NCI-H510A treated with DMSO at 0.1 percent for 48 hours (cell line): ENCODE measurements around the gene ZNF761.
"Not testable (repeated sequence)": the region's sequence is repeated elsewhere in the genome, so short reads cannot be mapped to it uniquely, and the experiment has no call there.

ENCODE experiments used
- DNase-seq: peaks from one replicate; lab custom pipeline; 2025; lab: John Stamatoyannopoulos, UW

Gene ZNF761

DNA sequence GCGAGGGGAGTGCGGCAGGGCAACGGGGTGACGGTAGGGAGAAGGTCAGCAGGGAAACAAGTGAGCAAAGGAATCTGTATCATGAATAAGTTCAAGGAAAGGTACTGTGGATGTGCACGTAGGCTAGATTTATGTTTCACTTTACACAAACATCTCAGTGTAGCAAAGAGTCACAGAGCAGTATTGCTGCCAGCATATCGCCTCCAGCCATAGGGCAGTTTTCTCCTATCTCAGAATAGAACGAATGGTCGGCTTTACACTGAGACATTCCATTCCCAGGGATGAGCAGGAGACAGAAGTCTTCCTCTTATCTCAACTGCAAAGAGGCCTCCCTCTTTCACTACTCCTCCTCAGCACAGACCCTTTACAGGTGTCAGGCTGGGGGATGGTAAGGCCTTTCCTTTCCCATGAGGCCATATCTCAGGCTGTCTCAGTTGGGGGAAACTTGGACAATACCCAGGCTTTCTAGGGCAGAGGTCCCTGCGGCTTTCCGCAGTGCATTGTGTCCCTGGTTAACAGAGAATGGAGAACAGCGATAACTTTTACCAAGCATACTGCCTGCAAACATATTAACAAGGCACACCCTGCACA lies 28.4 kb downstream of the ZNF761 start:
- not testable (repeated sequence) for DNase-seq

DNA sequence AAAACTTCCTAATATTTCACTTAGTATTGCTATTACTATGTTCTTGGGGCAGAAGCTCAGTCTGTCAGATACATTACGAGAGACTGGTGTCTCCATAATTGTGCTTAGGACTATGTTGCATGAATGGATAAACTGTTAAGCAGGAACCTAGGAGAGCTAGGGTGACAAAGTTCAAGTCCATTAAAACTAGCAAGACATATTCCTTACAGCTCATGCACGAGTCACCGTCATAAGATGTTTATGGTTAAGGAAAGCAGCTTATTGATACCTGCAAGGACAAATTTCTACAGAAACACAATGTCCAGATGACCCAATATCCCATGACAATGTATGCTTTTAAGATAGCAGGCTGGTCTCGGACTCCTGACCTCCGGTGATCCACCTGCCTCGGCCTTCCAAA lies 30.1 kb downstream of the ZNF761 start:
- no peak for DNase-seq

- DNase-seq, result no peak
Observed at GRCh38 chr19:53462861-53463260, 31.1 kb downstream of the ZNF761 start.

- no peak for DNase-seq
Observed at GRCh38 chr19:53463263-53463662, 31.5 kb downstream of the ZNF761 start.

DNA sequence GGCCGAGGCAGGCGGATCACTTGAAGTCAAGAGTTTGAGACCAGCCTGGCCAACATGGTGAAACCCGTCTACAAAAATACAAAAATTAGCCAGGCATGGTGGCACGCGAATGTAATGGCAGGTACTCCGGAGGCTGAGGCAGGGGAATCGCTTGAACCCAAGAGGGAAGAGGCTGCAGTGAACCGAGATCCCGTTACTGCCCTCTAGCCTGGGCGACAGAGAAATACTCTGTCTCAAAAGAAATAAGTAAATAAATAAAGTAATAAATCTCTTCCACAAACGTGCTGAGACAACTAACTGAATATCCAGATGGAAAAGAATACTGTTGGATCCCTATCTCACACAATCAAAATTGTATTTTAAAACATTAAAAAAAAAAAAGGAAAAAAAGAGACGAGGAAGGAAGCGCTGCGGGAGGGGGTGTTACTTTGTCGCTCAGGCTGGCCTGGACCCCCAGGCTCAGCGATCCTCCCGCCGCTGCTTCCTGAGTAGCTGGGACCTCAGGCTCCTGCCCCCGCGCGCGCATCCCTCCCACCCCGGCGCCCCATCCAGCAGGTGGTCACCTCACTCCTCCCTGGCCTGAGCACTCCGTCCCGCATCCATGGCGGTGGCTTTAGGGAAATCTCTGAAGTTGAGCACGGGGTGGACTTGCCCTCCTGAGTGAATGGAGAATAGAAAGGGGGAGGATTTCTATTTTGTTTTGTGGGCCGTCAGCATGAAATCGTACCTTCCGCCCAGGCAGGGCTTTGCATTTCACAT lies 35.1 kb downstream of the ZNF761 start:
- DNase-seq, result no peak

DNA sequence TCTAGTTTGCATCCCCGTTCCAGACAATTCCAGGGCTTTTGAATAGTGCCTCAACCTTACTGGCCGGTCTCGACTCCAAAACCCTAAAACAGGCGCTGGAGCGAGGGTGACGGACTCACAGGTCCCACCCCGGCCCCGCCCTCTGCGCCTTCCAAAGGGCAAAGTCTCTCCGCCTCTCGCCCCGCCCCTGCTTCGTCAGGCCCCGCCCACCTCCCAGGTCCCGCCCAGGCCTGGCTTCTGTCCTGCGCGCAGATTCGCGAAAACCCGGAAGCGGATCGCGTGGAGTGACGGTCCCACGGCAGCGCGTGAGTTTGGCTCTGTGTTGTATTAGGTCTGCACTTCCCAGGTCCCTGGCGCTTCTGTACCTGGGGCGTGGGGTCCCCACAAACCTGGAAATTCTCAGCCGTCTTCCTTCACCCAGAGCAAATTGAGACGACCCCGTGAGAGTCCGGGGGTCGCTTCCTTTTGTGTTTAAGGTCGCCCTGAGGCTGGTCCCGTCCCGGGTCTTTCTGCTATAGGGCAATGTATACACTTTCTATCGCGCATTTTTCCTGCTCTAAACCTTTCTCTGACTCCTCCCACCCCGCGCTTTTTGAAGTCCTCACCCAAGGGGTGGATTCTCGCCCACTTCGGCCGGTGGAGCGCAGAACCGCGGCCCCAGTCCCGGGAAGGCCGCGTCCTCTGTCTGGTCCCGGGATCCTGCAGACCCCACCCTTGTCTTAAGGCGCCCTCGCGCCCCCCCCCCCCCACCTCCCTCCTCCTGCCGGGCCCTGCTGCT lies 35.9 kb downstream of the ZNF761 start, which contains the start of gene ZNF813:
TSS of gene ZNF813 (plus strand) at position 249 of the 778 bp plus-strand sequence. CDS start 16,090 bp downstream, outside the sequence.
- no peak for DNase-seq

- DNase-seq, result not testable (repeated sequence)
Observed at GRCh38 chr19:53468628-53469027, 36.8 kb downstream of the ZNF761 start.

DNA sequence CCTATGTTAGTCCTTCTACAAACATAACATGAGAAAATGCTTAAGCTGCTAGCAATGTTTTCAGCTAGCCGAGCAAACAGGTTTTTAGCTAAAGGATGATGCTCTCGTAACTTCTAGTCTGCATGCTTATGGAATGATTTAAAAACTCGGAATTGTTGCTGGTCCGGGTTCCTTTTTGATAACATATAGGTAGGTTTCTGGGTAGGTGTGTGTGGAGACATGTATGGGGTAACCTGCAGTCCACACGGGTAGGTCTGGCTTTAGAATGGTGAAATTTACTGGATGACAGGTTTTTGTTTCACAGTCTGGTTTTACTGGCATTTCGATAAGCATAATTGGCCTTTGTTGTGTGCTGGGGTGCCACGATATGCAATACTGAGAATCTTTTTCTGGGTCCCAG lies 40.1 kb downstream of the ZNF761 start:
- no peak for DNase-seq

GRCh38 chr19:53474832-53475231 lies 43.0 kb downstream of the ZNF761 start:
- not testable (repeated sequence) for DNase-seq

- DNase-seq, result not testable (repeated sequence)
Observed at GRCh38 chr19:53475470-53475869, 43.7 kb downstream of the ZNF761 start.

- DNase-seq, result not testable (repeated sequence)
Observed at GRCh38 chr19:53483751-53484150, 52.0 kb downstream of the ZNF761 start.

DNA sequence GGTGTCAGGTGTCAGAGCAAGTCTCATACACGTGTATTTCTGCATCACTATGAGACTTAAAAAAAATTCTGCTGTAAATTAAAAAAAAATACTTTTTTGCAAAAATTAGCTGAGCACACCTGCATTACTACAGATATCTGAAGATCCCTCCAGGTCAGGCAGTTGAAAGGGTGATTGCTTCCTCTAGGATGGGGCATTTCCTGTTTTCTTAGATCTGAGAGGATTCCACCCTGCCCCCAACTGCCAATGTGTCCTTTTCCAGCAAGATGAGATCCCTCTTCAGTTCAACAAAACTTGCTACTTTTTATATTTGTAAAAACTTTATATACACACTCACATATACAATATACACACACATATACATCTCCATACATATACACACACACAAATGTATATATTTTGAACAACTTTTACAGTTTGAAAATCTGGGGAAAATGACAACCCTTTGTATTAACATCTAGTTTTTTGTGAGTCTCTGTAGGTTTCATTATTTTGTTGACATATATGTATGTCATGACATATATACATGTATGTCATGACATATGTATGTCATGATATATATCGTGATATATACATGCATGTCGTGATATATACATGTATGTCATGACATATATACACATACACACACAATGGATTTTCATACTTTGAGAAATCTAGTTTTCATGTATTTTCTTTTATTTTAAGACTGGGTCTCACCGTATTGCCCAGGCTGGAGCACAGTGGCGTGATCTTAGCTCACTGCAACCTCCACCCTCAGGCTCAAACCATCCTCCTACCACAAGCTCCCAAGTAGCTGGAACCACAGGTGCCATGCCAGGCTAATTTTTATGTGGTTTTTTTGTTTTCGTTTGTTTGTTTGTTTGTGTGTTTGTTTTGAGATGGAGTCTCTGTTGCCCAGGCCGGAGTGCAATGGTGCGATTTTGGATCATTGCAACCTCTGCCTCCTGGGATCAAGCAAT lies 53.5 kb downstream of the ZNF761 start:
- no peak for DNase-seq

DNA sequence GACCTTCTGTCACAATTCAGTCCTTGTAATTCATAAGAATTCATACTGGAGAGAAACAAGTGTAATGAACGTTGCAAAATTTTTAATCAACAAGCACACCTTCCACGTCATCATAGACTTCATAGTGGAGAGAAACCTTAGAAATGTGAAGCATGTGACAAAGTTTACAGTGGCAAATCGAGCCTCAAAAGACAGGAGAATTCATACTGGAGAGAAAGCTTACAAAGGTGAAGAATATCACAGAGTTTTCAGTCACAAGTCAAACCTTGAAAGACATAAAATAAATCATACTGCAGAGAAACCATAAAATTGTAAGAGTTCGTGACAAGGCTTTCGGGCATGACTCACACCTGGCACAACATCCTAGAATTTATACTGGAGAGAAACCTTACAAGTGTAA lies 60.4 kb downstream of the ZNF761 start:
- no peak for DNase-seq

DNA sequence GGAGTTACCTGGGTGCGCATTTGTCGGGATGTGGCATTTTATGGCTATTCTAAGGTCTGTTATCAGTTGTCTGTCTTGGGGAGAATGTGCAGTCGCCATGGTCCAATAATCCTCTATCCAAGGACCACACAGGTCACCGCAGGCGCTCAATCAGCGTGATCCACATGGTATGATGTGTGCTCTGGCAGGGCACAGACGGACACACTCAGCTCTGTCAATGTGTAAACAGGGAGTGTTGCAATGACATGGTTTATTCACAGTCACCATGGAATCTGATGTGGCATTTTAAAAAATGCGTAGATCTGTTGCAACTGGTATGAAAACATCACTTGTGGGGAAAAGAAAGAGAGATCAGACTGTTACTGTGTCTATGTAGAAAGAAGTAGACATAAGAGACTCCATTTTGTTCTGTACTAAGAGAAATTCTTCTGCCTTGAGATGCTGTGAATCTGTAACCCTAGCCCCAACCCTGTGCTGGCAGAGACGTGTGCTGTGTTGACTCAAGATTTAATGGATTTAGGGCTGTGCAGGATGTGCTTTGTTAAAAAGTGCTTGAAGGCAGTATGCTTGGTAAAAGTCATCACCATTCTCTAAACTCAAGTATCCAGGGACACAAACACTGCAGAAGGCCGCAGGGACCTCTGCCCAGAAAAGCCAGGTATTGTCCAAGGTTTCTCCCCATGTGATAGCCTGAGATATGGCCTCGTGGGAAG lies 65.7 kb downstream of the ZNF761 start:
- not testable (repeated sequence) for DNase-seq

- not testable (repeated sequence) for DNase-seq
Observed at GRCh38 chr19:53498024-53498395, 66.2 kb downstream of the ZNF761 start.

DNA sequence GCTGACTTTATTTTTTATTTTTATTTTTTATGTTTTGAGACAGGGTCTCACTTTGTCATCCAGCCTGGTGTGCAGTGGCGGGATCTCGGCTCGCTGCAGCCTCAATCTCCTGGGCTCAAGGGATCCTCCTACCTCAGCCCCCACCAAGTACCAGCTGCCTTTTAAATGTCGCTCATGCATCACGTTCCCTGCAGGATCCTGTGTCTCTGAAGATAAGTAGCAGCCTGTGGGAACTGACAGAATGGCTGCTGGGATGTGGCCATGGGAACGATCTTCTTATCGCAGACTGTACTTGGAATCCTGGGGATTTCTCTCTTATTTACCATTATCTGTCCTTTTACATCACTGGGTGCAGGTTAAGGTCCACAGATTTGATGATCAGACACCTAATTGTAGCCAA lies 71.4 kb downstream of the ZNF761 start:
- not testable (repeated sequence) for DNase-seq

GRCh38 chr19:53503671-53504364 lies 72.0 kb downstream of the ZNF761 start:
- not testable (repeated sequence) for DNase-seq

DNA sequence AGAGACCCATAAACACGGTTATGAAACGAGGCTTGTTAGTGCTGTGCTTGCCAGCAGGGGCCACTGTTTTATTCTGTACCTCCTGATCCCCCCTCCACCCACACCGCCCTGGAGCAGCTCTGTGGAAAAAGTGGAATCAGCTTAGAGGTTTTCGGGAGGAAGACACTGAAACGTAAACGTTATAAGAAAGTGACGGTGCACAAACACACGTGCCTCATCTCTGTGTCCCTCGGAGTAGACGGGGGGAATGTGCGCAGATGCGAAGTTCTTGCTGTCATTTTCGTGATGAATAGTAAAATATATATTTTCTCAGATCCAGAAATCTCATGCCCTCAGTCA lies 72.5 kb downstream of the ZNF761 start:
- DNase-seq, result not testable (repeated sequence)

DNA sequence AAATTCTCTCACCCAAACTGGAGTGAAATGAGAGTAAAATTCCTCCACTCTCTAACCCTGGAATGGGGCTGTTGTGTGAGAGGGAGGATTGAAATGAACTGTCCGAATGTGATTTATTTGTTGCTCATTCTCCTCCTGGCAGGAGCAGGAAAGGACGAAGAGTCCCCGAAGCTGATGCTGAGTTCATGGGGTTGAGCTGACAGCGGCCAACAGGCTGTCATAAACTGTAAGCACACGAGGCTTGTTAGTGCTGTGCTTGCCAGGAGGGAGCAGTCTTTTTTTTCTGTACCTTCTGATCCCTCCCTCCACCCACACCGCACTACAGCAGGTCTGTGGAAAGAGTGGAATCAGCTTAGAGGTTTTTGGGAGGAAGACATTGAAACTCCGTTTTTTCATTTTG lies 73.1 kb downstream of the ZNF761 start:
- DNase-seq, result no peak

DNA sequence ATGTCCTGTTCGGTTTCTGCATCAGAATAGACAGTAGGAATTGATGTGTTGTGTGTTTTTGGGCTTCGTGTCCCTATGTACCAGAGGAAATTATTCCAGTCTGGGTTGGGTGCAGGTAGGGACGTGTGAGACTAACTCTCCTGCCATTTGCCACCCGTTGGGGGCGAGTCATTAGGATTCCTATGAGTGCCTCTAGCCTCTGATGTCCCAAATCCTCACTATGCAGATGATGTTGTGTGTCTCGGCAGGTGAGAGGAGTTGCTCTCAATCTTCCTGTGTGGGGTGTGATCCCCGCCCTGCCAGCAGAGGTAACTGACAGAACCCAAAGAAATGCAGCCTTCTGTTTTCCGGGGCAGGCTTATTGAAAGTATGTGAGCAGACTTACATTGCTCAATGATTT lies 74.9 kb downstream of the ZNF761 start:
- DNase-seq, result no peak
